Measurements from ENCODE around the gene EHBP1. TPM values are rescaled to one million over a fixed set of nuclear protein-coding genes. Genes with fewer than 3 reads are reported as not detected.
"Not testable (repeated sequence)": the region's sequence is repeated elsewhere in the genome, so short reads cannot be mapped to it uniquely, and the experiment has no call there.

EHBP1 gene
- total and polyA plus RNA-seq, 2 donors (not counting 1 experiment from before 2014, with no cell fraction given) = 129 to 191 TPM

GRCh38 chr2:62706721-62707521 lies 1.4 kb downstream of the EHBP1 start:
- H3K4me2 ChIP-seq (ENCODE audit: extremely low read depth, insufficient read depth, low read length) = peak overlapping the region; percentile 67
- TF ChIP-seq CTCF (conservative IDR thresholded peaks at IDR 0.05 in 1 of 2, IDR thresholded peaks at IDR 0.05 in 1 of 2; ENCODE audit: low read depth in 1 of 2, low read length in 2 of 2) (no peak), EZH2 (IDR thresholded peaks at IDR 0.05; ENCODE audit: low read length, missing control alignments) (no peak)
- H3K27ac ChIP-seq (ENCODE audit: insufficient read depth, low read length) = peak overlapping the region; percentile 73
- no peaks in the 10 kb centered on the region for H3K9me3 ChIP-seq (ENCODE audit: control insufficient read depth, insufficient read depth, low read depth, low read length)
- no peak overlapping the region for H2AFZ ChIP-seq (ENCODE audit: low read length)
- peaks cover 56% of the 10 kb centered on the region for H3K79me2 ChIP-seq (ENCODE audit: control insufficient read depth, insufficient read depth, low read length)
- H4K20me1 ChIP-seq (ENCODE audit: control insufficient read depth, extremely low read depth, insufficient read depth, low read length) = no peaks in the 10 kb centered on the region
- H3K9ac ChIP-seq (ENCODE audit: insufficient read depth, low read length) = peak overlapping the region; percentile 60
- peak overlapping the region; percentile 72 to 84 (median 81) for H3K4me3 ChIP-seq (replicated peaks in 1 of 4; ENCODE audit: control extremely low read depth in 1 of 4, insufficient read depth in 1 of 4, low read depth in 3 of 4, low read length in 4 of 4)
- peaks cover 1% of the 10 kb centered on the region for H3K36me3 ChIP-seq (ENCODE audit: control insufficient read depth, insufficient read depth, low read length)
- no peak for DNase-seq (ENCODE audit: low read depth in 2 of 2)
- no peaks in the 10 kb centered on the region for H3K4me1 ChIP-seq (ENCODE audit: control insufficient read depth, extremely low read depth, insufficient read depth, low read length)
- H3K27me3 ChIP-seq (ENCODE audit: control insufficient read depth, insufficient read depth, low read length) = no peaks in the 10 kb centered on the region

- DNase-seq (ENCODE audit: low read depth in 2 of 2) = no peak
- no peaks in the 10 kb centered on the region for H3K27me3 ChIP-seq (ENCODE audit: control insufficient read depth, insufficient read depth, low read length)
- peaks cover 72% of the 10 kb centered on the region for H3K79me2 ChIP-seq (ENCODE audit: control insufficient read depth, insufficient read depth, low read length)
- peak overlapping the region; percentile 7 to 84 (median 75) for H3K4me3 ChIP-seq (replicated peaks in 1 of 4; ENCODE audit: control extremely low read depth in 1 of 4, insufficient read depth in 1 of 4, low read depth in 3 of 4, low read length in 4 of 4)
- H3K4me1 ChIP-seq (ENCODE audit: control insufficient read depth, extremely low read depth, insufficient read depth, low read length) = no peaks in the 10 kb centered on the region
- H3K9ac ChIP-seq (ENCODE audit: insufficient read depth, low read length) = no peak overlapping the region
- H4K20me1 ChIP-seq (ENCODE audit: control insufficient read depth, extremely low read depth, insufficient read depth, low read length) = no peaks in the 10 kb centered on the region
- peaks cover 1% of the 10 kb centered on the region for H3K36me3 ChIP-seq (ENCODE audit: control insufficient read depth, insufficient read depth, low read length)
- no peak overlapping the region for H3K27ac ChIP-seq (ENCODE audit: insufficient read depth, low read length)
- H2AFZ ChIP-seq (ENCODE audit: low read length) = no peak overlapping the region
- TF ChIP-seq EZH2 (IDR thresholded peaks at IDR 0.05; ENCODE audit: low read length, missing control alignments) = no peak
- H3K9me3 ChIP-seq (ENCODE audit: control insufficient read depth, insufficient read depth, low read depth, low read length) = no peaks in the 10 kb centered on the region
- no peak overlapping the region for H3K4me2 ChIP-seq (ENCODE audit: extremely low read depth, insufficient read depth, low read length)
Observed at GRCh38 chr2:62708751-62709150, 3.2 kb downstream of the EHBP1 start.

GRCh38 chr2:62711832-62712494 lies 6.5 kb downstream of the EHBP1 start:
- no peaks in the 10 kb centered on the region for H3K27me3 ChIP-seq (ENCODE audit: control insufficient read depth, insufficient read depth, low read length)
- H3K36me3 ChIP-seq (ENCODE audit: control insufficient read depth, insufficient read depth, low read length) = peaks cover 3% of the 10 kb centered on the region
- no peak overlapping the region for H3K27ac ChIP-seq (ENCODE audit: insufficient read depth, low read length)
- no peak overlapping the region for H3K9ac ChIP-seq (ENCODE audit: insufficient read depth, low read length)
- no peaks in the 10 kb centered on the region for H3K4me1 ChIP-seq (ENCODE audit: control insufficient read depth, extremely low read depth, insufficient read depth, low read length)
- no peaks in the 10 kb centered on the region for H4K20me1 ChIP-seq (ENCODE audit: control insufficient read depth, extremely low read depth, insufficient read depth, low read length)
- H3K79me2 ChIP-seq (ENCODE audit: control insufficient read depth, insufficient read depth, low read length) = peaks cover 87% of the 10 kb centered on the region
- no peak overlapping the region for H3K4me3 ChIP-seq (replicated peaks in 1 of 4; ENCODE audit: control extremely low read depth in 1 of 4, insufficient read depth in 1 of 4, low read depth in 3 of 4, low read length in 4 of 4)
- no peak for DNase-seq (ENCODE audit: low read depth in 2 of 2)
- no peak for TF ChIP-seq CTCF (conservative IDR thresholded peaks at IDR 0.05 in 1 of 2, IDR thresholded peaks at IDR 0.05 in 1 of 2; ENCODE audit: low read depth in 1 of 2, low read length in 2 of 2)
- no peak for TF ChIP-seq EZH2 (IDR thresholded peaks at IDR 0.05; ENCODE audit: low read length, missing control alignments)
- H3K9me3 ChIP-seq (ENCODE audit: control insufficient read depth, insufficient read depth, low read depth, low read length) = no peaks in the 10 kb centered on the region
- no peak overlapping the region for H3K4me2 ChIP-seq (ENCODE audit: extremely low read depth, insufficient read depth, low read length)
- no peak overlapping the region for H2AFZ ChIP-seq (ENCODE audit: low read length)

- not testable (repeated sequence) for H3K27ac ChIP-seq (ENCODE audit: insufficient read depth, low read length); H3K36me3 ChIP-seq (ENCODE audit: control insufficient read depth, insufficient read depth, low read length); H3K4me2 ChIP-seq (ENCODE audit: extremely low read depth, insufficient read depth, low read length); H2AFZ ChIP-seq (ENCODE audit: low read length); H3K4me3 ChIP-seq (replicated peaks in 1 of 4; ENCODE audit: control extremely low read depth in 1 of 4, insufficient read depth in 1 of 4, low read depth in 3 of 4, low read length in 4 of 4); H3K27me3 ChIP-seq (ENCODE audit: control insufficient read depth, insufficient read depth, low read length); H3K9me3 ChIP-seq (ENCODE audit: control insufficient read depth, insufficient read depth, low read depth, low read length); H3K9ac ChIP-seq (ENCODE audit: insufficient read depth, low read length); DNase-seq (ENCODE audit: low read depth in 2 of 2); H4K20me1 ChIP-seq (ENCODE audit: control insufficient read depth, extremely low read depth, insufficient read depth, low read length); H3K4me1 ChIP-seq (ENCODE audit: control insufficient read depth, extremely low read depth, insufficient read depth, low read length)
- peaks cover 85% of the 10 kb centered on the region for H3K79me2 ChIP-seq (ENCODE audit: control insufficient read depth, insufficient read depth, low read length)
Observed at GRCh38 chr2:62713196-62713595, 7.7 kb downstream of the EHBP1 start.

Measured in fibroblast of lung (primary cell).